Measurements from ENCODE around the gene NIT1. TPM values are rescaled to one million over a fixed set of nuclear protein-coding genes. Genes with fewer than 3 reads are reported as not detected.

NIT1 gene
- total and polyA plus RNA-seq, 9 of the 15 experiments (the other 6 are each of a cell fraction or from before 2014, with no cell fraction given): 18.4 to 76.0 (median 33.7) TPM

DNA sequence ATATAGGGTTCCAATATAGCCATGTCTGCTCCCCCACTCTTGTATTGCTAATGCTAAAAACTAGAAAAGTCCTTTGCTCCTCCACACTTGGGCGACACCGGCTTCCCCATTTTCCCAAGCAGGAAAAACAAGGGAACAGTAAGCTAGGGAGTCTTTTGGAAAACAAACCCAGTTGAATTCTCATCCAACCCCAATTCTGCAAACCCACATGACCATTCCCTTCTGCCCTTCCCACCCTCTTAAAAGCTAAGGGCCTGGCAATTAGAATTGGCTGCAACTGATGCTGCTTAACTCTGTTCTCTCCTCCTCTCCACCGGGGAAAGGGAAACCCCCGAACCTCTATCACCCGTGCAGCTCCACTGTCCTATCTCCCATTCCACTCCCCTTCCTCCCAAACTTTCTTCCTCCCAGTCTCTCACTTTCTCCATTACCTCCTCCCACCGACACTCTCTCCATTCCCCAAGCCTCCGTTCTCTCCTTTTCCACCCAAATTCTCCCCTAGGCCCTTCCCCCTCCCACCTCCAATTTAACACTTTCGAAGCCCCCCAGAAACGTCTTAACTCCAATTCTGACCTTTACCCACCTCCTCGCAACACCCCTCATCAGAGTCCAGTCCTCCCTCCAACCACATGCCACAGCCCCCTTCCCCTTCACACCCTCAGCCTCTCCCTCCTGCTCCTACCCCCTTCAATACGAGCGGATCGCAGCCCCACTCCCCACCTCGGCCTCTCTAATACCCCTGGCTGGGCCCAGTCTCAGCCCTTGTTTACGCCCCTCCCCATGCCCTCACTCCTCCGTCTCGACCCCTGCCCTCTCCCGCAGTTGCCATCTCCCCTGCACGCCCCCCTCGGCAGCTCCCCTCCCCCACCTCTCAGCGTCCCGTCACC is 13.9 kb downstream of the NIT1 start (continued):
- TF ChIP-seq, protein P1, sequence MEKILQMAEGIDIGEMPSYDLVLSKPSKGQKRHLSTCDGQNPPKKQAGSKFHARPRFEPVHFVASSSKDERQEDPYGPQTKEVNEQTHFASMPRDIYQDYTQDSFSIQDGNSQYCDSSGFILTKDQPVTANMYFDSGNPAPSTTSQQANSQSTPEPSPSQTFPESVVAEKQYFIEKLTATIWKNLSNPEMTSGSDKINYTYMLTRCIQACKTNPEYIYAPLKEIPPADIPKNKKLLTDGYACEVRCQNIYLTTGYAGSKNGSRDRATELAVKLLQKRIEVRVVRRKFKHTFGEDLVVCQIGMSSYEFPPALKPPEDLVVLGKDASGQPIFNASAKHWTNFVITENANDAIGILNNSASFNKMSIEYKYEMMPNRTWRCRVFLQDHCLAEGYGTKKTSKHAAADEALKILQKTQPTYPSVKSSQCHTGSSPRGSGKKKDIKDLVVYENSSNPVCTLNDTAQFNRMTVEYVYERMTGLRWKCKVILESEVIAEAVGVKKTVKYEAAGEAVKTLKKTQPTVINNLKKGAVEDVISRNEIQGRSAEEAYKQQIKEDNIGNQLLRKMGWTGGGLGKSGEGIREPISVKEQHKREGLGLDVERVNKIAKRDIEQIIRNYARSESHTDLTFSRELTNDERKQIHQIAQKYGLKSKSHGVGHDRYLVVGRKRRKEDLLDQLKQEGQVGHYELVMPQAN (IDR thresholded peaks at IDR 0.05; ENCODE audit: borderline replicate concordance): no peak
- TF ChIP-seq KAT2B (IDR thresholded peaks at IDR 0.05; ENCODE audit: low read depth, low read length) (no peak), RBM15 (IDR thresholded peaks at IDR 0.05; ENCODE audit: insufficient read depth, low read length) (no peak), NR3C1 (CRISPR knock-in tag; IDR thresholded peaks at IDR 0.05) (no peak), FOXK2 (conservative IDR thresholded peaks at IDR 0.05 in 1 of 2, IDR thresholded peaks at IDR 0.05 in 1 of 2; ENCODE audit: low read depth in 2 of 2) (peak in 1 of 2 experiments; percentile 55; a peak in 1 of 4 replicates), RUNX1 (IDR thresholded peaks at IDR 0.05; ENCODE audit: low read depth) (no peak), ZNF146 (CRISPR knock-in tag; IDR thresholded peaks at IDR 0.05; ENCODE audit: unreplicated experiment) (no peak), CSDE1 (IDR thresholded peaks at IDR 0.05) (0 out of 4 replicates have a peak, but pooled peaks of 1 of the 2 experiments have one; percentile 56), CC2D1A (IDR thresholded peaks at IDR 0.05) (peak; percentile 80), TRIM24 (IDR thresholded peaks at IDR 0.05) (peak in 1 of 2 experiments; percentile 9; a peak in 1 of 4 replicates), NCOA4 (IDR thresholded peaks at IDR 0.05; ENCODE audit: partially characterized antibody) (no peak), GTF2F1 (IDR thresholded peaks at IDR 0.05; ENCODE audit: low read depth, low read length) (no peak), TAF9B (IDR thresholded peaks at IDR 0.05; ENCODE audit: partially characterized antibody) (no peak), ZNF12 (CRISPR knock-in tag; IDR thresholded peaks at IDR 0.05) (no peak), SMARCC2 (IDR thresholded peaks at IDR 0.05; ENCODE audit: low read depth) (no peak), ZEB2 (IDR thresholded peaks at IDR 0.05) (0 out of 2 replicates have a peak, but pooled peaks have one; percentile 59), ZNF583 (CRISPR knock-in tag; IDR thresholded peaks at IDR 0.05) (no peak), ILK (tag; IDR thresholded peaks at IDR 0.05; ENCODE audit: borderline replicate concordance, low read depth) (no peak), NR1H2 (CRISPR knock-in tag; IDR thresholded peaks at IDR 0.05) (no peak), ZNF589 (CRISPR knock-in tag; IDR thresholded peaks at IDR 0.05; ENCODE audit: low read depth) (no peak; the same call in 1 of the 2 replicates), NFXL1 (CRISPR knock-in tag; IDR thresholded peaks at IDR 0.05) (no peak)
- TF ChIP-seq, protein P2, sequence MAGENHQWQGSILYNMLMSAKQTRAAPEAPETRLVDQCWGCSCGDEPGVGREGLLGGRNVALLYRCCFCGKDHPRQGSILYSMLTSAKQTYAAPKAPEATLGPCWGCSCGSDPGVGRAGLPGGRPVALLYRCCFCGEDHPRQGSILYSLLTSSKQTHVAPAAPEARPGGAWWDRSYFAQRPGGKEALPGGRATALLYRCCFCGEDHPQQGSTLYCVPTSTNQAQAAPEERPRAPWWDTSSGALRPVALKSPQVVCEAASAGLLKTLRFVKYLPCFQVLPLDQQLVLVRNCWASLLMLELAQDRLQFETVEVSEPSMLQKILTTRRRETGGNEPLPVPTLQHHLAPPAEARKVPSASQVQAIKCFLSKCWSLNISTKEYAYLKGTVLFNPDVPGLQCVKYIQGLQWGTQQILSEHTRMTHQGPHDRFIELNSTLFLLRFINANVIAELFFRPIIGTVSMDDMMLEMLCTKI (IDR thresholded peaks at IDR 0.05; ENCODE audit: partially characterized antibody): no peak
- TF ChIP-seq, protein P3, sequence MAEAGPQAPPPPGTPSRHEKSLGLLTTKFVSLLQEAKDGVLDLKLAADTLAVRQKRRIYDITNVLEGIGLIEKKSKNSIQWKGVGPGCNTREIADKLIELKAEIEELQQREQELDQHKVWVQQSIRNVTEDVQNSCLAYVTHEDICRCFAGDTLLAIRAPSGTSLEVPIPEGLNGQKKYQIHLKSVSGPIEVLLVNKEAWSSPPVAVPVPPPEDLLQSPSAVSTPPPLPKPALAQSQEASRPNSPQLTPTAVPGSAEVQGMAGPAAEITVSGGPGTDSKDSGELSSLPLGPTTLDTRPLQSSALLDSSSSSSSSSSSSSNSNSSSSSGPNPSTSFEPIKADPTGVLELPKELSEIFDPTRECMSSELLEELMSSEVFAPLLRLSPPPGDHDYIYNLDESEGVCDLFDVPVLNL (CRISPR knock-in tag; IDR thresholded peaks at IDR 0.05; ENCODE audit: low read depth): no peak
- TF ChIP-seq, protein P4, sequence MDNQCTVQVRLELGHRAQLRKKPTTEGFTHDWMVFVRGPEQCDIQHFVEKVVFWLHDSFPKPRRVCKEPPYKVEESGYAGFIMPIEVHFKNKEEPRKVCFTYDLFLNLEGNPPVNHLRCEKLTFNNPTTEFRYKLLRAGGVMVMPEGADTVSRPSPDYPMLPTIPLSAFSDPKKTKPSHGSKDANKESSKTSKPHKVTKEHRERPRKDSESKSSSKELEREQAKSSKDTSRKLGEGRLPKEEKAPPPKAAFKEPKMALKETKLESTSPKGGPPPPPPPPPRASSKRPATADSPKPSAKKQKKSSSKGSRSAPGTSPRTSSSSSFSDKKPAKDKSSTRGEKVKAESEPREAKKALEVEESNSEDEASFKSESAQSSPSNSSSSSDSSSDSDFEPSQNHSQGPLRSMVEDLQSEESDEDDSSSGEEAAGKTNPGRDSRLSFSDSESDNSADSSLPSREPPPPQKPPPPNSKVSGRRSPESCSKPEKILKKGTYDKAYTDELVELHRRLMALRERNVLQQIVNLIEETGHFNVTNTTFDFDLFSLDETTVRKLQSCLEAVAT (IDR thresholded peaks at IDR 0.05): peak; percentile 67 to 89

All from K562 (cell line).